ENCODE data around the gene PALS1.
A peak's percentile ranks its signal among the peaks of the same experiment; 100 is the strongest.
"Not testable (repeated sequence)": the region's sequence is repeated elsewhere in the genome, so short reads cannot be mapped to it uniquely, and the experiment has no call there.

PALS1 gene

DNA sequence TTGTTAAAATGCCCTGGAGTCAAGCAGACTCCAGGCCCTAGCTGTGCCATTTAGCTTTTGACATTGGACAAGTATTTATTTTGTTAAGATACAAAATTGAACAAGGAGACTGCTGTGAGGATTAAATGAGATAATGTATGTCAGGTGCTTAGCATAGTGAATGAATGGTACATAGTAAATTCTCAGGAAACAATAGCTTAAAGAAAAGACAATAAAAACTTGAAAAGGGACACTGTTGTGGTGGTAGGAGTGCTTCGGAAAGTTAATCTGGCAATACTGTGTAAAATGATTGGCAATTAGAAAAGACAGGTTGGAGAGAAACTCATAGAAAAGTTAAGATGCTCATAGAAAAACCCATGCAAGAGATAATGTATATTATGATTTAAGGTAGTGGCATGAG, 19.7 kb downstream of the PALS1 start:
- DNase-seq (ENCODE audit: low spot score), result no peak

- no peak for DNase-seq (ENCODE audit: low spot score)
Observed at GRCh38 chr14:67263499-67264149, 22.4 kb downstream of the PALS1 start.

DNA sequence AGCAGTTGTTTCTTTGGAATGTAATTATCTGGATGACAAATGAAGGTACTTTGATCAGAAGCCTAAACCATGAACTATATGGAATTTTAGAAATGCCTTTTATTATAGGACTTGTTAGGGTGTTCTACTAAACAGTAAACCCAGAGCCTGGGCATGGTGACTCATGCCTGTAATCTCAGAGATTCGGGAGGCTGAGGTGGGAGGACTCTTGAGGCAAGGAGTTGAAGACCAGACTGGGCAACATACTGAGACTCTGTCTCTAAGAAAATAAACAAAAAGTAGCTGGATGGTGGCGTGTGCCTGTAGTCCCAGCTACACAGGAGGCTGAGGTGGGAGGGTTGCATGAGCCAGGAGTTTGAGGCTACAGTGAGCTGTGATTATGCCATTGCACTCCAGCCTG, 23.9 kb downstream of the PALS1 start:
- DNase-seq (ENCODE audit: low spot score), result no peak

GRCh38 chr14:67267576-67268328, 26.5 kb downstream of the PALS1 start:
- DNase-seq (ENCODE audit: low spot score), result no peak

DNA sequence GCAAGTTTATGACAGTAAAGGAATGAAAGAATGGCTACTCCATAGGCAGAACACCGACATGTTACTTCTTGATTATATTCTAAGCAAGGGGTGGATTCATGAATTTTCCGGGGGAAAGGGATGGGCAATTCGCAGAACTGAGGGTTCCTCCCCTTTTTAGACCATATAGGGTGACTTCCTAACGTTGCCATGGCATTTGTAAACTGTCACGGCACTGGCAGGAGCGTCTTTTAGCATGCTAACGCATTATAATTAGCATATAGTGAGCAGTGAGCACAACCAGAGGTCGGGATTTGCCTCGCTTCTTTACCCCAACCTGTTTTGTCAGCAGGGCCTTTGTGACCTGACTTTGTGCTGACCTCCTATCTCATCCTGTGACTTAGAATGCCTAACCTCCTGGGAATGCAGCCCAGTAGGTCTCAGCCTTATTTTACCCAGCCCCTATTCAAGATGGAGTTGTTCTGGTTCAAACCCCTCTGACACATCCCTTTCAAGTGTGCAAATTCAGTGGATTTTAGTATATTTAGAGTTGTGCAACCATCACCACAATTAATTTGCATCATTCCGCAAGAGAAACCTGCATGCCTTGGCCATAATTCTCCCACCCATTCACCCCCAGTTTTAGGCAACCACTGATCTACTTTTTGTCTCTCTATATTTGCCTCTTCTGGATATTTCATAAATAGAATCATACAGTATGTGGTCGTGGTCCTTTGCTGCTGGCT, 27.4 kb downstream of the PALS1 start:
- no peak for DNase-seq (ENCODE audit: low spot score)

- DNase-seq (ENCODE audit: low spot score), result peak; percentile 51
Observed at GRCh38 chr14:67269298-67270060, 28.2 kb downstream of the PALS1 start.

DNA sequence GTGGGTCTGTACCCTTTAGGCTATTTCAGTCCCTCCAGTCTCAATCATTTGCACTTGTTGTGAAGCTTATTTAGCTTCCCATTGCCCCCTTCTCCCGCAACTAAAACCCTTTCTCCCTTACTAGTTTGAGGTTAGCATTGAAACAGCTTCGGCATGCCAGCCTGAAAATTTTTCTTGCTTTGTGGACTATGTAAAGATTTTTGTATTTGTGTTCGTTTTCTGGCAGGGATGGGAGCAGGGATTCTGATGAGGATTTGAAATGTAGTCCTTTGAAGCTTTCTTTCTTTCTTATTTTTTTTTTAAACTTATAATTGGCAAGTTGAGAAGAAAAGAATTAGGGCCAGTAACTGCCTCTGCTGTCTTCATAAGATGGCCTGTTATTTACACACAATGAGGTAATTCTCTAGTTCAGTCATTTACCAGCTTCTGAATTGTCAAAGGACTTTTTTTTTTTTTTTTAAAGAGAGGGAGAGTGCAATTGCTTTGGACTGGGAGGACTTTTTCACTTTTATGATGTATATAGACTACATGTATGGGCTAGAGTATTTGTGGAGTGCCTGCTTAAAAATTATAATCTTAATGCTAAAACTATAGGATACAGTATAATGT, 29.0 kb downstream of the PALS1 start:
- peak; percentile 49 for DNase-seq (ENCODE audit: low spot score)

DNA sequence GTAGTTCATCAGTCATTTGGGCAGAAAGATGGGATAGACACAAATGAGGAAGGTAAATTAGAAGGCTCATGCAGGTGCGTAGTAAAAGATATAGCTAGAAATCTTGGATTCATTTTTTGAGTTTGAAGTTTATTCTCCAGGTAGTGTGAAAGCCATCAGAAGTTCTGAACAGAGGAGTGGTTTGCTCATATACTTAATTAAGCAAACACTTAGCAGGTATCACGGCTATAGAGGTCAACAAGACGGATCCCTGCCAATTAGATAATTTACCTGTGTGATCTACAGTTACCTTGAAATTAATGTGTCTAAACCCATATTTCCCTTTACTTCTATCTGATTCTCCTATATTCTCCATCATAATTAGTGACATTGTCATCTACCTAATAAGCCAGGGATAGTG, 29.7 kb downstream of the PALS1 start:
- DNase-seq (ENCODE audit: low spot score), result no peak

DNA sequence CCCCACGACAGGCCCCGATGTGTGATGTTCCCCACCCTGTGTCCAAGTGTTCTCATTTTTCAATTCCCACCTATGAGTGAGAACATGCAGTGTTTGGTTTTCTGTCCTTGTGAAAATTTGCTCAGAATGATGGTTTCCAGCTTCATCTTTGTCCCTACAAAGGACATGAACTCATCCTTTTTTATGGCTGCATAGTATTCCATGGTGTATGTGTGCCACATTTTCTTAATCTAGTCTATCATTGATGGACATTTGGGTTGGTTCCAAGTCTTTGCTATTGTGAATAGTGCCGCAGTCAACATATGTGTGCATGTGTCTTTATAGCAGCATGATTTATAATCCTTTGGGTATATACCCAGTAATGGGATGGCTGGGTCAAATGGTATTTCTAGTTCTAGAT, 32.0 kb downstream of the PALS1 start:
- DNase-seq (ENCODE audit: low spot score), result not testable (repeated sequence)

GRCh38 chr14:67276131-67276530, 34.9 kb downstream of the PALS1 start:
- no peak for DNase-seq (ENCODE audit: low spot score)

DNA sequence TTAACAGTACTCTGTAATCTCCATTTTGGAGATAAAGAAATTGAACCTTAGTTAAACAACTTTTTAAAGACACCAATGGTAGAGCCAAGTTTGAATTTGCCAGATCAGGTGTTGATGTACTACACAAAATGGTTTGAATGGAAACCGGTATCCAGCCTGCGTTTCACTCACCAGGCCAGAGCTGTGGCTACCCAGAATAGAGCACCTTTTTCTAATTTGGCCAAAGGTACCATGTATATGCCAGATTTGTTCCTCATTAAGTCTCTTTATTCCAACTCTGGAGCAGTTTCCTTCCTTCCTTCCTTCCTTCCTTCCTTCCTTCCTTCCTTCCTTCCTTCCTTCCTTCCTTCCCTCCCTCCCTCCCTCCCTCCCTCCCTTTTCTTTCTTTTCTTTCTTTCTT, 39.3 kb downstream of the PALS1 start:
- DNase-seq (ENCODE audit: low spot score), result no peak

- DNase-seq (ENCODE audit: low spot score), result peak; percentile 48
Observed at GRCh38 chr14:67285876-67286452, 44.7 kb downstream of the PALS1 start.

Measured in COLO829 (cell line).